ENCODE measurements around the gene OSM. TPM values are rescaled to one million over a fixed set of nuclear protein-coding genes. Genes with fewer than 3 reads are reported as not detected.

The OSM gene
- total RNA-seq, 1 donor, result 88.9 TPM

DNA sequence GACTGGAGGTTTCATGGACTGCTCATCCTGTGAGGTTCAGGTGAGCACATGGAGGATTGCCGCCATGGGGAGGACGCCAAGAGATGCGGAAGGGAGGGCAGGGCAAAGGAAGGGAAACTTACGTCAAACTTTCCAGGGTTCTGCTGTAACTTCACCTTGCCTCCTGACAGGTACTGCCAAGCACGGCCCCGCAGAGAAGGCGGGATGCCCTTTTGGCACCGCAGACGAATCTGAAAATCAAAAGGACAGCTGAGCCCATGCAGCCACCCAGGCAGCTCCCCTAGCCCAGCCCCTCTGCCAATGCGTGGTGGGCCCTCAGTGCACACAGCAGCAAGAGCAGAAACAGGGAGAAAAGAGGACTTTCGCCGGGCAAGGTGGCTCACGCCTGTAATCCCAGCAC is 32.7 kb upstream of the OSM start:
- DNase-seq (ENCODE audit: low read depth in 2 of 3, low spot score in 2 of 3), result no peak

DNA sequence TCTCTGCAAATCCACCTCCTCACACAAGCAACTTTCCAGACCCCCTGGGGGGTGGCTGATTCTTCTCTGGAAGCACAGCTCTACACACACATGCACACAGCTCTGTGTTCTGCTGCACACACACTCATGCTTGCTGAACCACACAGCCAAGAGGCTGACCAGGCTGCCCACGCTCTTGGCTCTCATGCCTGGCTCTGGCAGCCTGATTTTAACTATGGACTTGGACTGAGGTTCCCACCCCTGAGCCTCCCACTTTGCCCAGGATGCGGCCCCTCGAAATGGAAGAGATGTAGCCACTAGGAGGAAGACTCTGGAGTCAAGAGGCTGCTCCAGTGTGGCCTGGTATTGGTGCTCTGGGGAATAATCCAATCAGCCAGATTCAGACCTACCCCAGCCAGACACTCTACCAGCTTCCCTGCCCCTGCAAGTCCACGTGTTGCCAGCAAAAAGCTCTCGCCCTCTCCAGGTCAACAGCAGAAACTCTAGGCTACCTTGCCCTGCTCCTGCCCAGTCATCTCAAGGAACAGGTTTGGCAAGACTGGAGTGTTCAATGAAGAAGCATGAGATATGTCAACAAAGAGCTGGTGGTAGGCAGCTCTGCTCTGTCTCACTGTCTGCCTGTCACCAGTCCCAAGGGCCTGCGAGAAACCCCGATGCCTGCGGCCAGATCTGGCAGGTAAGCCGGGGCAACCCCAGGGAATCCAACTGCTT is 31.5 kb upstream of the OSM start:
- DNase-seq (ENCODE audit: low read depth in 2 of 3, low spot score in 2 of 3), result no peak

DNA sequence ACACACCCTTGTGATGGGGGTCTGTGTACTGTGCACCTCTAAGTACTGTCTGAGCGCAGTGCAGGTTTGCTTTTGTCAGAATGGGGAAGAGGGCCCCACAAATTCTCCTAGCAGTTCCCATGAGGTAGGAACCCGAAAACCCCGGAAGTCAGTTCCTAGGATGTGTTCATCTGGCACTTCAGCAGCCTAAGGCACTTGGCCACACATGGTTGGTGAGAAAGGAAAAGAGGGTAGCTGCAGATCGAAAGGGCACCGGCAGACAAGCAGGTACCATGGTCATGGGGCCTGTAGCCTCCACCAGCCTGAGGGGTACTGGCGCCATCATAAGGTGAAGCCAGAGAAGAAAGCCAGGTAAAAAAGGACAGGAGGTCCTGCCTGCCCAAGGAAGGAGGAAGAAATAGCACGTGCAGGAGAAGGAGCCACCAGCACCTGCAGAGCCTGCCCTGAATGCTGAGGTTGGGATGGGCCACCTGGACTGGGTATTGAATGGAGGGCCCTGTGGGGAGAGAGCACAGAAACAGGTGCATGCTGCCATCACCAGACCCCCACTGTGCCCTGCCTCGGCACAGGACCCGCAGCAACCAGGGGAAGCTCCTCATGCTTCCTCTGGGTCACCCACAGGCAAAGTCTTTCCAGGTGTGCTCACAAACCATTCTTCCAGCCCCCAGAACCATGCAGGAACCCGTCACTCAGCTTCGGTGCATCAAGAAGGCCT is 30.8 kb upstream of the OSM start:
- DNase-seq (ENCODE audit: low read depth in 2 of 3, low spot score in 2 of 3), result no peak

DNA sequence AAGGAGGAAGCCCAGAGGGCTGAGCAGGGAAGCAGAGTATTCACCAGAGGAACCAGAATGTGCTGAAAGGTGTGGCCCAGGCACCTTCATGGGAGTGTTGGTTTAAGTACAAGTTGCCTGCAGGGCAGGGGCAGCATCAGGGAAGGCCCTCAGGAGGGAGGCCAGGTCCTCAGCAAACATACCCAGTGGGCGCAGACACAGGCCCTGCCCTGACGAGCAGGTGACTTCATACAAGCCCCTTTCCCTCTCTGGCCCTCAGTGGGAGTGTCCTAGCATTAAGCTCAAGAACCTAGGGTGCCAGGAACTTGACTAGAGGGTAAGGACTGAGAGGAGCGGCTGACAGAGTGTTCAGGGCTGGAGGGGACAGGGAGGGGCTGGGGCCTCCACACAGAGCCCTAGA is 30.2 kb upstream of the OSM start:
- DNase-seq (ENCODE audit: low read depth in 2 of 3, low spot score in 2 of 3), result no peak

DNA sequence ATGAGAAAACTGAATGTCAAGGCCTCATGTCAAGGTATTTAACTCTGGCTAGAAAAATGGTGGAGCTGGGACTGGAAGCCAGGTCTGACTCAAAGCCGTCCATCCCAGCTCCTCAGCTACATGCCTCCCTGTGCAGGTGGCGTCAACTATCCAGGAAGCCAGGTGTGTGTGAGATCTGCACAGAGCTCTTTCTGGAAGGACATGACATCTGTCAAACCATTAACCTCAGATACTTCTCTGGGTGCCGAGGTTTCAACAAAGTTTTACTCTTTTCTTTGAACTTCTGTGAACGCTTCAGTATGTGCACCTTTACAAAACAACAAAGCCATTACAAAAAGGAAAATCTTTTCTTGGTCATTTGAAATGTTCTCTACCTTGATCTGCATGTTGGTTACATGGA is 29.7 kb upstream of the OSM start:
- no peak for DNase-seq (ENCODE audit: low read depth in 2 of 3, low spot score in 2 of 3)

DNA sequence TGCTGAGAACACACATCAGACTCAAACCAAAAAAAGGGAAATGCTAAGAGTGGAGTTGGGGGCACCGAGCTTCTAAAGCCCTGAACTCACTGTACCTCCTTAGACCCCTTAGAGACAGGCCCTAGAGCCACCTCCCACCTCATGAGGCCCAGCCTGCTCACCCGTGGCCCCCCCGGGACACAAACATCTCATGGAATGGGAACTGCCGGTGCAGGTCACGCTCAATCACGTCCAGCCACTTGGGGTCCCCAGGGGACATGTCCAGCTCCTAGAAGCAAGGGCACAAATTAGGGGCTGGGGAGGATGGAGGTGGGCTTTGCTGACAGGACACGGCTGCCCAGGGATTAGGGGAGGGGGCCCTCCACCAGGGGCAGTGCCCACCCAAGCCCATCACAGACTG is 28.9 kb upstream of the OSM start:
- DNase-seq (ENCODE audit: low read depth in 2 of 3, low spot score in 2 of 3), result no peak

DNA sequence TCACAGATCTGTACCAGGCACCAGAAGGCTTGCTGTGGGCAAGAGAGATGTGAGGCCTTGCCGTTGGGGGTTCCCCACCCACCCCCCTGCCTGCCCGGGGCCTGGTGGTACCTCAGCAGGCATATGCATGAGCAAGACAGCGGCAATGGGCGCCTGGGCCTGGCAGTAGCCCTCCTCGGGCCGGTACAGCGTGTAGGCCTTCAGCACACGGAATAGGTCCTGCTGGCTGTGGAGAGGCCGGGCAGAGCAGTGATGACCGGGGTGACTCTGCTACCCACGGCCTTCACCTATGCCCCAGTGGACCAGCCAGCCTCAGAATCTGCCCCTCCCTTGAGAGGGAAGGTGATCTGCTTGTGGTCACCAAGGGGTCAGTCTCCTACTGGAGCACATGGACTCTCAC is 28.2 kb upstream of the OSM start:
- DNase-seq (ENCODE audit: low read depth in 2 of 3, low spot score in 2 of 3), result no peak

DNA sequence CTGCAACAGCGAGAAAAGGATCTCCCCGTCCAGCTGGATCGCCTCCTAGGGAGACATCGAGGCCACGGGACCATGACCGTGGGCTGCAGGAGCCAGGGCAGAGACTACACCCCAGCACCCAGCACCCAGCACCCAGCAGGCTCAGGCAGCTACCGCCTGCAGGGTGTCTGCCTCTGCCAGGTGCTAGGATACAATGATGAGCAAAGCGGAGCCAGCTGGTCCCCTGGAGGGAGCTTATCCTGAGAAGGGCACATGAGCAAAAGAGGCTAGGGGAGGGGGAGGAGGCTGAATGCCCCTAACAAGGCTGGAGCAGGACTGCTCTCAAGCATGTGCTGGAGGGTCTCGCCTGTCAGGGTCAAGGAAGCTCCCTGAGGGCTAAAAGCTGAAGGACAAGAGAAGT is 27.4 kb upstream of the OSM start:
- no peak for DNase-seq (ENCODE audit: low read depth in 2 of 3, low spot score in 2 of 3)

DNA sequence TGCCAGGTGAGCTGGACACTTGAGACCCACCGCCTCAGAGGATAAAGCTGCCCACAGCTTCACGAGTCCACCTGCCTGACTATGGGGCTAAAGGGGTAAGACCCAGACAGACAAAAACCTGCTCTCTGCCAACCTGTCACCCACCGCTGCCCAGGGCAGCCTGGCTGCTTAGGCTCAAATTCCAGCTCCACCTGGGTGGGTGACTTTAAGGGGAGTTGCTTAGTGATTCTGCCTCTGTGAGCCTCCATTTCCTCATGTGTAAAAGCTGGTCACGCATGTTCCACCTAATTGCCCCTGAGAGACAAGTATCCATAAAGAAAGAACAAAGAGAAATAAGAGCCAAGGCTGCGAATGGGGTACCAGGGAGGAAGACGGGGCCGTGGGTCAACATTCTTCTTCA is 26.4 kb upstream of the OSM start:
- no peak for DNase-seq (ENCODE audit: low read depth in 2 of 3, low spot score in 2 of 3)

DNA sequence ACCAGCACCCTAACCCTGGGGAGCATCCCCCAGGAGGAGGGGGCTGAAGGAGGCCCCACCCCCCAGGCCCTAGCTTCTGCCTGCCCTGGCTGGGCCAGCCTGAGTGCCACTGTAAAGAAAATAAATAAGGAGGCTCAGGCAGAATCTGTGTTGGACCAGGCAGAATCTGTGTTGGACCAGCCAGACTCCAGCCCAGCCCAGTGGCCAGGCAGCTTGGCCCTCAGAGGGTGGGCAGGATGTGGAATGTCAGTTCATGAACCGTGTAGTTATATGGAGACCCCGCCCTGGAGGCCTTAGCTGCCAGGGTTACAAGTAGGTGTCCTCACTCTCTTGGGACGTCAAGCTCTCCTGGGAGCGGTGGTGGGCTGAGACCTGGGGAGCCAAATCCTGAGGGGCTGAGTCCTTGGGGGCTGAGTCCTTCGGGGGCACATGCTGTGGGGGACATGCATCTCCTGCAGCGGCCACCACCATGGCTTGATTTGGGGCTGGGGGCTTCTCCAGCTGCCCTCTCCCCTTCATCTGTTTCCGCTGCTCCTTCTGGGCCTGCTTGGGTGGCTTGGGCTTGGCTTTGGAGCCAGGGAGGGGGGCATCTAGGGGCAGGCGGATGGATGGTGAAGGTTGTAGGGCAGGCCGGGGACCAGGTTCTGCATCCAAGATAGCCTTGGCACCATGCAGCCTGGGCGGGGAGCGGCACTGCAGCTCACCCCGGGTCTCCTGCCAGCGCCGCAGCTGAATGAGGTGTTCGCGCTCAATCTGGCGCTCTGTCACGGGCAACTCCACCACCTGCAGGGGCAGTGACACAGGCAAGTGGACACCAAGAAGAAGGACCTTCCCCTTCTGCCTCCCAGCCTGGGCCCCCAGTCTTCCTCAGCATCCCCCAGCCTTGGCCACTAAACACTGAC is 25.7 kb upstream of the OSM start:
- DNase-seq (ENCODE audit: low read depth in 2 of 3, low spot score in 2 of 3), result no peak

DNA sequence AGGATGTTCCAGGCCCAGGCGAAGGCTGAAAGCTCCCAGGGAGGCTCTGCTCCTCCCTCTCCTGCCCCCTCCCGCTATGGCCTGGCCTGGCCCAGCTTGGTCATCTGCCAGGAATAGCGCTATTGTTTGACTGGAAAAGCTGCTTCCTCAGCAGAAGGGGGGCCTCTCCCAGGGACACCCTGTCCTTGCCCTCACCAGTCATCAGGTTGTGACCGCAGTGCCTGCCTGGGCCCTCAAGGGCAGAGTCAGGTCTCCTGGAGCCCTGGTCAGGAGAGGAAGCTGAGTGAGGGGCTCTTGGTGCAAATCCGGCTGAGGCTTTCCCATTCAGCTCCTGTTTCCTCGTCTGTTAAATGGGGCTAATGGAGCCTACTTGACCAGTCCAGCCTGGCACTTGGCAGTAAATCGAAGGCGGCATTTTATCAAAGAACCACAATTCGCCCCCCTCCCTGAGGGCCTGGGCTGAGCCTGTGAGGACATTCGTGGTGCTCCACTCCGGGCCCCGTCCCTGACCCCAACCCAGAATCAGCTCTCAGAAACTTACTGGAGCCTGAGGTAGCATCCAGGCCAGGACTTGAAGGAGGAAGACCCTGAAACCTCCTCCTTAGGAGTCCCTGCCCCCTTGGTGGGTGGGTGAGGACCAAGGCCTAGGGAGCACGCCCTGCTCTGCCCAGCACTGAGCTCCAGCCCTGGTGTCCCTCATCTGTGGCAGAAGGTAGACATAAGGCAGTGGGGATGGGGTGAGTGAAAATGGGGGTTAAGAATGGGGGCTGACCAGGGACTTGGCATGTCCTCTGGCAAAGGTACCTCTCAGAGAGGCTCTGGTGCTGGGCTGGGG is 24.6 kb upstream of the OSM start:
- DNase-seq (ENCODE audit: low read depth in 2 of 3, low spot score in 2 of 3), result no peak

DNA sequence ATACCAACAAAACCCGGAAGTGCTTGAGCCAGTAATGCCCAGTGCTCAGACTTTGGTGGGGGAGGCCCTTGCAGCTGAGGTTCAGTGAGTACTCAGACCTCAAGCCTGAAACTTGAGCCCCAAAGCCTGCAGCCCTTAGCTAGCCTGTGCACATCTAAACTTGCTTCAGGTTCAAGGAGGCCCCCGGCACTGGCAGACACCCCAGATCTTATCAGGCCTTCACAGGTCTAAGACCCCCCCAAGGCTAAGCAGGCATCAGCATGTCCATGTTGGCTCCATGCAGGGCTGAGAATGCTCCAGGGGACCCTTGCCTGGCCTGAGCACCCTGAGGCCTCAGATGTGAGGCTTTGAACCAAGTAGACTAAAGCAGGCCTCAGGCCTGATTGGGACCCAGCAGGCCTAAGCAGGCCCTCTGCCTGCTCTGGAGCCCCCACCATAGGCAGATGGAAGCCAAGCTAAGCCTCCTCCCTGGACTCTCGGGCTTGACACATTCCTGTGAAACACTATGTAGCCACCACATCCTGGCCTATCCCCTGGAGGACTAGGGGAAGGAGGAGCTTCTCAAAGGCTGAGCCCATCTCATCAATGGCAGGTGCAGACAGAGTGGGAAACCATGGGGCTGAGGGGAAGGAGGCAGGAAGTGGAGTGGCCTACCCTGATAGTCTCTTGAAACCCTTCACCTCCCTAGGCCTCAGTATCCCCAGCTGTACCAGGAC is 23.8 kb upstream of the OSM start:
- DNase-seq (ENCODE audit: low read depth in 2 of 3, low spot score in 2 of 3), result no peak

DNA sequence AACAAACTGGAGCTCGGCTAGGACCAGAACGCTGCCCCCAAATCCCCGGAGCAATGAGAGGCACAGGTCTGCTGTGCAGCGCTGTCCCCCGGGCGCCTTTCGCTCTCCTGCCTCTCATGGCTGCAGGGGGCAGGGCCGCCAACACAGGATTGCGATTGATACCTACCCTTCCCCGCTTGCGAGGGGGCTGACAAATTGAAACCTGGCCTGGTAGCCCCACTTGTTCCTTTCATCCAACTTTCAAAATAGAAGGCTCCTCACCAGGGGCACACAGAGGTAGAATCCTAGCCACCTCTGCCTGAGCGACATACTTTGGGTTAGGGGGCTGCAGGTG is 23.3 kb upstream of the OSM start:
- DNase-seq (ENCODE audit: low read depth in 2 of 3, low spot score in 2 of 3), result peak in 1 of 3 donors; percentile 63

DNA sequence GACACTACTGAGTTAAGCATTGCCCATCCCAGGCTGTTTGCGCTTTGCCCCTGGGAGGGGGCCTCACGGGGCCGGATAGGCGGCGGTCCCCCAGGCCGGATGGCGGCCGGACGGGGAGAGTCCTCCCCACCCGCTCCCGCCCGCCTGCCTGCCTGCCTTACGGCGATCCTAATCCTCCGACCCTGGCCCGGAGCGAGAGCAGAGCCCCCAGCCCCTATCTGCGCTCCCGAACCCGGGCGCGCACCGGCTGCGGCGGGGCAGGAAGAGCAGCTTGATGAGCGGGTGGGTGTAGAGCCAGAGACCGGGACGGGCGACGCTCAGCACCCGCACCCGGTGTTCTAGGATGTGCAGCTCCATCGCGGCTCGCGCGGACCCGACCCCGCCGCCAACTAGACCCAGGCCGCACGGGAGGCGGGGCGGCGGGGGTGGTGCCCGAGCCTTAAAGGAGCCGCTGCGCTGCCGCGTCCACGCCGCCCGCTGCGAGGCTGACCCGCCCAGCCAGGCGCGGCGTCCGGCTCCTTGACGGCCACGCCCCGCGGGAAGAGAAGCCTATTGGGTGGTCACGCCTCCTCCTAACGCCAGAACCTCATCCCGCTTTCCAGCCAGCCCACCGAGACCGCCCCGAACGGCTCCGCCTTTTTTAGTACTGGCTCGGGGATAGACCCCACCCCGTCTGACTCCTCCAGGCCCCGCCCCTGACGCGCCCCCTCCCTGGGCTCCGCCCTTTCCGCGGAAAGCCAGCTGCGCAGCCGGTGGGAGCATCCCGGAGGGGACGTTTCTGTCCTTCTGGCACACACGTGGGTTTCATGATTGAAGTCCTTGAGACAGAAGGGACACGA is 22.7 kb upstream of the OSM start, which contains the start of gene CASTOR1:
Gene CASTOR1 (minus strand): TSS at position 365 of the 839 bp plus-strand sequence. CDS start 8 bp downstream, at position 357.
- peak; percentile 52 to 84 (median 83) for DNase-seq (ENCODE audit: low read depth in 2 of 3, low spot score in 2 of 3)

DNA sequence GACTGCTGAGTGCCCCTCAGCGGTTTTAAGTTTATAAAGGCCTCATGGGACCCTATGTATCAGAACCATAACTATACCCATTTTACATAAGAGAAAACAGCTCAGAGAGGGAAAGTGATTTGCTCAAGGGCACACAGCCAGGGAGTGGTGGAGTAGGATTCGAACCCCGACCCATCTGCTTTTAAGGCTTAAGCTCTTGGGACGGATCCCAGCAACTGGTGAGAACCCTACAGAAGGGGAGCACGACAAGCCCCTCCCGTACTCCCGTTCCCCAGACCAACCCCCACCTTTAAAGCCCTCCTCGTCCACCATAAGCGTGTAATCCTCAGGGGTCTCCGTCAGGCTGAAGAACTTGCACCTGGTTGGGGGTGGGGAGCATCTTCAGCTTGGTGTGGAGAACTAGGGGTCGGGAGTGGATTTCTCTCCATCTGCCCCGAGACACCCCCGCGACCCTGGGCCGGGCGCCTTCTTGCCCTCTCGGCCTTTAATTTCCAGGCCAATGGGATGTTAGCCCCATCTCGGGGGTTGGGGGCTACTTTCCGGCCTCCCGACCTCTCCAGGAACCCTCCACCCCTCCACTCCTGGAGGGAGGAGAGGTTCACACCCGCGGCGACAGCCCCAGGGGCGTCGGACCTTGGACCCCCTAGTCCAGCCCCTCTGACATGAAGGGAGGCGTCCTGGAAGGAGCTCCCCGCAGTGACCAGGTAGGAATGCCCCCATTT is 21.9 kb upstream of the OSM start:
- no peak for DNase-seq (ENCODE audit: low read depth in 2 of 3, low spot score in 2 of 3)

DNA sequence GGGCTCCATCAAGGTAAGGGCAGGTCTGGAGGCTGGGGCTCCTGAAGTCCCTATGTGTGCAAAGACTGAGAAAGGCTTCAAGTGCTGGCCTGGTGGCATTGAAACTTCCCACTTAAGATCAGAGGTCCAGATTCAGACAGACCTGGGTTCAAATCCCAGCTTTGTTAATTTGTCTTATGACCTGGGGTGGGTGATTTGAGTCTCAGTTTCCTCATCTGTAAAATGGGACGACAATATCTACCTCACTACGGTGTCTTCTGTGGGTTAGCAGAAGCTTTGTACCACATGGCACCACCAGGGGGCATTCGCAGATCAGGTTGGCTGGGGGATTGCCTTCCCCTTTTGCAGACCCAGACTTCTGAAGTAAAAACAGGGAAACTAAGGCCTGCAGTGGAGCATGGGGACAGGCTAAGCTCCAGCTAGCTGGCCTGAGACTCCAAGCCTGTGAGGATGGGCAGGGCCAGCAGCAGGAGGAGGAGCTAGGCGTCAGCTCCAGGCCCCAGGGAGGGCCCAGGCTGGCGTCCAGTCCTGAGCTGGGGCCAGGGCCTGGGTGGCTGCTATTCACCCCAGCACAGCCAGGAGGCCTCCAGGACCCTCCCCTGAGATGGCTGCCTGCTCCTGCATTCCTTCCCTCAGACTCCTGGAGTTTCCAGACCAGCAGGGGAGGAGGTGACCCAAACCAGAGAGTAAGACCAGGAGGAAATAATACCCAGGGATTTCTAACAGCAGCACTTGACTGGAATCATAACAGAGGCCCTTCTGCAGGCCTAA is 21.2 kb upstream of the OSM start:
- peak; percentile 82 to 94 (median 84) for DNase-seq (ENCODE audit: low read depth in 2 of 3, low spot score in 2 of 3)

DNA sequence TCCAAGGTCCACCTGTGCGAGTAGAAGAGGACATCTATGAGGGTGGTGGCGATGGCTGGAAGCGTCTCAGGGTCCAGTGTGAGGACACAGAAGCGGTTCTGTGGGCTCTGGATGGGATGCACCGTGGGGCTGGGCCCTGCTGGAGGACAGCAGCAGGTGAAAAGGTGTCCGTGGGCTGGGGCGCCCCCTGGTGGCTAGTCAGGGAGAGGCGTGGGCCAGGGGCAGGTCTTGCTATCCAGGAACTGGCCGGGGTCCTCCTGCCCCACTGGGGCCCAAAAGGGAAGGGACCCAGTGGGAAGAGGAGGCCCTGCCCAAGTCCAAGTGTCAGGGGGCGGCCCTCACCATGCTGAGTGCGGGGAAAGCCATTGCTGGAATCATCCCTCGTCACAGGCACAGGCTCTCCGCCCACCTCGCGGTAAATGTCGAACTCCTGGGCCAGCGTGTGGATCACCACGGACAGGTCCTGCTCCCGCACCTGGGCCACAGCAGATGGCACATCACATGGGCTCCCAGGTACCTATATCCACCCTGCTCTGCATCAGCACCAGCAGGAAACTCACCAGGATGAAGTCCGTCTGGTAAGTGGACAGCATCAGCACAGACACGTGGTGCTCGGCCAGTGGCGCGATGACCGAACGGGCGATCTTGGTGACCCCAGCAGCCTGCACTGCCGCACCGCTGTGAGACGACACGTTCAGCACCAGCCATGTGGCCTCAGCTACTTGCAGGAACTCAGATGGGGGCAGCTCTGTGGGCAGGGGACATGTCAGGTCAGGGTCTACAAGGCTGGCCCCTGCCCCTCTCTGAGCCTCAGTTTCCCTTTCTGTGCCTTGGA is 20.4 kb upstream of the OSM start:
- DNase-seq (ENCODE audit: low read depth in 2 of 3, low spot score in 2 of 3), result peak in 2 of 3 donors; percentile 78
